Lung (tissue), 12 donors: Measurements from ENCODE around the gene RAD50. TPM values are rescaled to one million over a fixed set of nuclear protein-coding genes. Genes with fewer than 3 reads are reported as not detected.

ENCODE experiments used
- ATAC-seq: fragments of 200-7000 bp; cut with Tn5 transposase; one replicate; pipeline ENCODE4 v1.9.1; 2020; ENCODE audit warnings: moderate number of reproducible peaks; ENCODE audit not compliant: insufficient read depth, low FRiP score
- DNase-seq, 3 donors: peaks; one replicate each; pipeline ENCODE4 v3.0.0-alpha.2; 2013 to 2017
- H3K27ac ChIP-seq, 2 donors: one replicate each; pipeline ENCODE4 v1.5.1; 2013; ENCODE audit warnings: mild to moderate bottlenecking in 2 of 2, moderate library complexity in 2 of 2, control low read depth in 1 of 2, inconsistent platforms in 1 of 2, low read depth in 1 of 2, low read length in 1 of 2
- H3K27me3 ChIP-seq, 3 donors: one replicate each; pipeline ENCODE4 v1.5.1; 2013; ENCODE audit warnings: low read length in 2 of 3; ENCODE audit not compliant: control insufficient read depth in 3 of 3, insufficient read depth in 3 of 3
- H3K36me3 ChIP-seq, 4 donors: one replicate each; pipeline ENCODE4 v1.5.1; 2013; ENCODE audit warnings: low read length in 4 of 4, mild to moderate bottlenecking in 1 of 4, moderate library complexity in 1 of 4; ENCODE audit not compliant: control insufficient read depth in 4 of 4, insufficient read depth in 4 of 4
- H3K4me1 ChIP-seq, 5 donors: one replicate each; pipeline ENCODE4 v1.5.1; 2013; ENCODE audit warnings: low read length in 5 of 5, mild to moderate bottlenecking in 2 of 5, moderate library complexity in 1 of 5; ENCODE audit not compliant: control insufficient read depth in 5 of 5, insufficient read depth in 5 of 5
- H3K4me3 ChIP-seq: one replicate; pipeline ENCODE4 v1.5.1; 2013; ENCODE audit warnings: mild to moderate bottlenecking, control low read depth, moderate library complexity
- H3K9ac ChIP-seq, 2 donors: one replicate each; pipeline ENCODE4 v1.5.1; 2013; ENCODE audit warnings: low read length in 2 of 2, control low read depth in 1 of 2; ENCODE audit not compliant: insufficient read depth in 1 of 2
- H3K9me3 ChIP-seq, 4 donors: one replicate each; pipeline ENCODE4 v1.5.1; 2013; ENCODE audit warnings: low read length in 3 of 4, mild to moderate bottlenecking in 1 of 4, moderate library complexity in 1 of 4; ENCODE audit not compliant: control insufficient read depth in 4 of 4, insufficient read depth in 3 of 4
- CTCF ChIP-seq: IDR thresholded peaks from 2 replicates; pipeline ENCODE4 v1.5.1; 2012; ENCODE audit warnings: mild to moderate bottlenecking; ENCODE audit errors: control extremely low read depth, extremely low read depth
- WGBS, 2 donors: extraction: QIAGEN DNeasy Blood & Tissue Kit; methylation state at CpG; one replicate each; pipeline ENCODE4 v1.1.7; 2013; 5-methylcytosine and 5-hydroxymethylcytosine counted together
- polyA plus RNA-seq, 2 donors: library from polyadenylated mRNA; stranded (reverse); fragments of 200-250 nt; gene quantifications; one replicate each; pipeline ENCODE4 v1.2.1, GENCODE V29; 2013
- total RNA-seq, 2 donors: library from RNA; depleted of rRNA in 1 of 2; stranded (reverse); fragments of >200 nt in 1 of 2; gene quantifications; one replicate each; pipeline ENCODE4 v1.2.1, GENCODE V29; 2014 to 2021
- donor health status: control.
- donor health status: control.
- donor health status: Bipolar disorder and iron deficiency.
- donor health status: healthy.
- donor health status: DM: yes; HTN: yes; CAD: no.

RAD50 gene
- total and polyA plus RNA-seq, 4 donors = 8.2 to 46.7 (median 18.8) TPM

- ATAC-seq = no peak
- H3K9ac ChIP-seq = no peak within 1 kb of the TSS
- no peak within 1 kb of the TSS for H3K4me3 ChIP-seq
- 77 to 88% methylated on average over 14 of the region's 14 CpGs for WGBS, 2 donors
- H3K4me1 ChIP-seq = peaks cover 0 to 2% (median 0%) of the 10 kb centered on the region in 5 donors
- H3K9me3 ChIP-seq = no peaks in the 10 kb centered on the region
- DNase-seq = no peak
- peak within 1 kb of the TSS in 1 of 2 donors; percentile 74 for H3K27ac ChIP-seq
- TF ChIP-seq CTCF = no peak
- H3K36me3 ChIP-seq = no peaks in the 10 kb centered on the region
- no peaks in the 10 kb centered on the region for H3K27me3 ChIP-seq
Measured at GRCh38 chr5:132673939-132674630, 117.3 kb downstream of the RAD50 start, which contains the start of gene IL4. Gene IL4 (plus strand): TSS chr5:132673989. CDS start chr5:132674051, 62 bp downstream.

- H3K4me3 ChIP-seq = no peak overlapping the region
- DNase-seq = peak; percentile 37 to 81 (median 64)
Measured at GRCh38 chr5:132674671-132675506, 118.1 kb downstream of the RAD50 start.

GRCh38 chr5:132675936-132676689 lies 119.3 kb downstream of the RAD50 start:
- Histone ChIP-seq H3K4me1 (peaks cover 0 to 2% (median 0%) of the 10 kb centered on the region in 5 donors), H3K36me3 (no peaks in the 10 kb centered on the region), H3K27me3 (no peaks in the 10 kb centered on the region), H3K27ac (peak overlapping the region in 1 of 2 donors; percentile 49), H3K9ac (no peak overlapping the region), H3K9me3 (no peaks in the 10 kb centered on the region), H3K4me3 (no peak overlapping the region)
- ATAC-seq (no peak), DNase-seq (no peak)
- TF ChIP-seq CTCF = no peak
- 94 to 96% methylated on average over 11 of the region's 11 CpGs for WGBS, 2 donors

More at GRCh38 chr5:132674671-132675506, 118.1 kb downstream of the RAD50 start:
- H3K9ac ChIP-seq = no peak overlapping the region
- no peaks in the 10 kb centered on the region for H3K9me3 ChIP-seq
- 65 to 82% methylated on average over 13 of the region's 13 CpGs for WGBS, 2 donors
- peak; percentile 43 for ATAC-seq
- peaks cover 0 to 2% (median 0%) of the 10 kb centered on the region in 5 donors for H3K4me1 ChIP-seq
- H3K27me3 ChIP-seq = no peaks in the 10 kb centered on the region
- no peaks in the 10 kb centered on the region for H3K36me3 ChIP-seq
- no peak for TF ChIP-seq CTCF
- peak overlapping the region in 1 of 2 donors; percentile 74 for H3K27ac ChIP-seq
